ENCODE results near the gene SHROOM3. TPM values are rescaled to one million over a fixed set of nuclear protein-coding genes. Genes with fewer than 3 reads are reported as not detected.

SHROOM3 gene
- total RNA-seq, 2 experiments from 2014 or later: not detected

DNA sequence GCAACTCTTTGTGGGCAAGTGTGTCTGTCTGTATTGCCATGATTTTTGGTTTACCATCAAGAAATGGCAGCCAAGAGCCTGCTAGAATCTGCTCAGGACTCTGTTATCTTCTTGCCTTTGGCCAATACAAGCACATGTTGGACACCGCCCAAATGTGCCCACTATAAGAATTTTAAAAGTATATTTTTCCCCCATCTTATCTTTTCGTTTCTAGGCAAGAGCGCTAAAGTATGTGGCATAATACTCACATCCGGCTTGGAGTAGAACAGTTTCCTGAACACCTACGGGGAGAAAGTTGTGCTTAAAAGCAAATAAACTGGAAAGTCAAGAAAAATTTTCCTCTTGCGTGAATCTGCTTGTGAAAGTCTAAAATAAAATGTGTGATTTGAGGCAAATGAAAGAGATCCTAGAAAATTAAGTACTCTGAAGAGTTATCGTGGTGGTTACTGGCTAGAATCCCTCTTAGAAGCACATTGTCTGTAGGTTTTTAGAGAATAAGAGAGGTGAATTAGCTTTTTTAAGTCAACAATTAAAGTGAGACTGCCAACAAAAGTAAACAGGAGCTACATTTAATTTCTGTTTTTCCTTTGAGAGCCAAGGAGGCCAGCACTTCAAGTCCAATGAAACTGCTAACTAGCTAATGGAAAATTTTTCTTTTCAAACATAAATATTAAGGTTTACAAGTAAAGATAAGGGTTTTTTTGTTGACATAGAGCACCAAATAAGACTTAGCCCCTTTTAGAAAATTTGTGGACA lies 242.7 kb downstream of the SHROOM3 start:
- CTCF ChIA-PET: no interaction called here

GRCh38 chr4:76679691-76680090 lies 244.7 kb downstream of the SHROOM3 start:
- H3K9me3 Mint-ChIP-seq (ENCODE audit: insufficient read depth): no peaks in the 10 kb centered on the region
- no peaks in the 10 kb centered on the region for H3K36me3 Mint-ChIP-seq (ENCODE audit: low read depth)
- no peaks in the 10 kb centered on the region for H3K4me1 Mint-ChIP-seq (ENCODE audit: low read depth)
- no peak for ATAC-seq
- ChIA-PET POLR2A (no interaction called here), CTCF (no interaction called here)
- H3K27ac Mint-ChIP-seq: no peak overlapping the region
- no peak for DNase-seq
- H3K27me3 Mint-ChIP-seq (ENCODE audit: low read depth): peaks cover 31% of the 10 kb centered on the region
- no peak overlapping the region for H3K4me3 Mint-ChIP-seq

More for the DNA sequence above, 242.7 kb downstream of the SHROOM3 start:
- Mint-ChIP-seq H3K27me3 (ENCODE audit: low read depth) (peaks cover 19% of the 10 kb centered on the region), H3K36me3 (ENCODE audit: low read depth) (no peaks in the 10 kb centered on the region), H3K4me3 (no peak overlapping the region), H3K4me1 (ENCODE audit: low read depth) (no peaks in the 10 kb centered on the region), H3K27ac (no peak overlapping the region), H3K9me3 (ENCODE audit: insufficient read depth) (no peaks in the 10 kb centered on the region)
- ATAC-seq (no peak), DNase-seq (no peak)
- POLR2A ChIA-PET: interaction anchor here (0.6 kb wide), 1 partner anchor 67 kb away, joined by 3 read pairs; no protein-coding TSS in a partner anchor

GRCh38 chr4:76680952-76681351 lies 245.9 kb downstream of the SHROOM3 start:
- Mint-ChIP-seq H3K36me3 (ENCODE audit: low read depth) (no peaks in the 10 kb centered on the region), H3K4me1 (ENCODE audit: low read depth) (no peaks in the 10 kb centered on the region), H3K27ac (no peak overlapping the region), H3K9me3 (ENCODE audit: insufficient read depth) (no peaks in the 10 kb centered on the region), H3K4me3 (no peak overlapping the region), H3K27me3 (ENCODE audit: low read depth) (peaks cover 33% of the 10 kb centered on the region)
- no peak for ATAC-seq
- ChIA-PET POLR2A (interaction anchor here (0.5 to 0.9 kb wide), 2 partner anchors 7 to 30 kb away, joined by 3 to 4 read pairs; no protein-coding TSS in a partner anchor), CTCF (no interaction called here)
- no peak for DNase-seq

DNA sequence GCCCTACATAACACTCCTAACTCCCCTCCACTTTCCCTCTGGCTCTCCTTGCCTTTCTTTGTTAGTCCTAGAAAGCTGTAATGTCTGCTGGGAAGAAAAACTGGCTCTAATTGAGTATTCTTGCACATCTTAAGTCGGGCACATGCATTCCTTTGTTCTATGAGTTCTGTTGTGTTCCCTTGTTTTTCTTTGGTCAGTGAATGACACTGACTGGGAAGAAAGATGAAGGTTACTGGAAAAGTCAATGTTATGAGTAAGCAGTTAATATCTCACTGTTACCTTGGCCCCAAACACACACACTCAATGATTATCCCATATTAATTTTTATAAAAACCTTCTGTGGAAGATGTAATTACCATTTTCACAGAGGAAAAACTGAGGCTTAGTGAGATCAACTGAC lies 247.0 kb downstream of the SHROOM3 start:
- H3K4me3 Mint-ChIP-seq: no peak overlapping the region
- H3K27ac Mint-ChIP-seq: no peak overlapping the region
- ChIA-PET CTCF (no interaction called here), POLR2A (no interaction called here)
- DNase-seq (no peak), ATAC-seq (no peak)
- H3K9me3 Mint-ChIP-seq (ENCODE audit: insufficient read depth): no peaks in the 10 kb centered on the region
- H3K27me3 Mint-ChIP-seq (ENCODE audit: low read depth): peaks cover 33% of the 10 kb centered on the region
- H3K36me3 Mint-ChIP-seq (ENCODE audit: low read depth): no peaks in the 10 kb centered on the region
- H3K4me1 Mint-ChIP-seq (ENCODE audit: low read depth): no peaks in the 10 kb centered on the region

GRCh38 chr4:76683144-76683543 lies 248.1 kb downstream of the SHROOM3 start:
- ChIA-PET CTCF (no interaction called here), POLR2A (no interaction called here)
- Mint-ChIP-seq H3K36me3 (ENCODE audit: low read depth) (no peaks in the 10 kb centered on the region), H3K9me3 (ENCODE audit: insufficient read depth) (no peaks in the 10 kb centered on the region), H3K4me1 (ENCODE audit: low read depth) (no peaks in the 10 kb centered on the region), H3K27me3 (ENCODE audit: low read depth) (peaks cover 42% of the 10 kb centered on the region), H3K27ac (no peak overlapping the region), H3K4me3 (no peak overlapping the region)
- DNase-seq (no peak), ATAC-seq (no peak)

- H3K36me3 Mint-ChIP-seq (ENCODE audit: low read depth): no peaks in the 10 kb centered on the region
- DNase-seq (no peak), ATAC-seq (no peak)
- H3K4me1 Mint-ChIP-seq (ENCODE audit: low read depth): peaks cover 31% of the 10 kb centered on the region
- H3K9me3 Mint-ChIP-seq (ENCODE audit: insufficient read depth): no peaks in the 10 kb centered on the region
- CTCF ChIA-PET: no interaction called here
- H3K27ac Mint-ChIP-seq: no peak overlapping the region
- H3K27me3 Mint-ChIP-seq (ENCODE audit: low read depth): peaks cover 74% of the 10 kb centered on the region
- POLR2A ChIA-PET: interaction anchor here (0.8 to 0.9 kb wide), 2 partner anchors 7 to 9 kb away, joined by 3 read pairs; no protein-coding TSS in a partner anchor
- no peak overlapping the region for H3K4me3 Mint-ChIP-seq
Measured at GRCh38 chr4:76687746-76688448, 252.9 kb downstream of the SHROOM3 start.

DNA sequence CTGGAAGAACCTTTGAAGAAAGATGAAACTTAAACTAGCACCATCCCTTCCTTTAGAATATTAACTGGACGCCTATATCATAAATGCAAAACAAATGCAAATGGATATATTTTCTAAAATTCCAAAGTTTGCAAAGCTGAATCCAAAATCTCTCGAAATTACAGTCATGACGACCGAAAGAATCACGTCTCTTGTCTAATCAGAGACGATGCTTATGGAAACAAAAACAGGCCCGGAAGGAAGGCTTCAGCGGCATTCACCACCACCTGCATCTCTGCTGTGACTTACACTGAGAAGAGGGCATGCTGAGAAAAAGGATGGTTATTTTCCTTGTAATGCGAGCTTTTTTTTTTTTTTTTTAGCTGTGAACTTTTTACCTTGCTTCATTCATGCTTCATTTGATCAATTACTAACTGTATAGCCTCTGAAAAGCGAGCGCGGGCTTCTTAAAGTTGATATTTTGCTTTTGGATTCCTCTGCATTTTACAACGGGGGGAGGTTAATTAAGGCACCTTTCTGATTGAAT lies 253.7 kb downstream of the SHROOM3 start:
- ChIA-PET POLR2A (interaction anchor here (0.8 kb wide), 1 partner anchor 8 kb away, joined by 3 read pairs; no protein-coding TSS in a partner anchor), CTCF (no interaction called here)
- peaks cover 75% of the 10 kb centered on the region for H3K27me3 Mint-ChIP-seq (ENCODE audit: low read depth)
- DNase-seq (no peak), ATAC-seq (no peak)
- peaks cover 31% of the 10 kb centered on the region for H3K4me1 Mint-ChIP-seq (ENCODE audit: low read depth)
- H3K4me3 Mint-ChIP-seq: peak overlapping the region; percentile 47
- H3K36me3 Mint-ChIP-seq (ENCODE audit: low read depth): no peaks in the 10 kb centered on the region
- no peaks in the 10 kb centered on the region for H3K9me3 Mint-ChIP-seq (ENCODE audit: insufficient read depth)
- no peak overlapping the region for H3K27ac Mint-ChIP-seq

GRCh38 chr4:76689145-76689817 lies 254.3 kb downstream of the SHROOM3 start:
- Mint-ChIP-seq H3K27me3 (ENCODE audit: low read depth) (peaks cover 71% of the 10 kb centered on the region), H3K36me3 (ENCODE audit: low read depth) (no peaks in the 10 kb centered on the region), H3K4me3 (peak overlapping the region; percentile 48), H3K9me3 (ENCODE audit: insufficient read depth) (no peaks in the 10 kb centered on the region), H3K27ac (no peak overlapping the region), H3K4me1 (ENCODE audit: low read depth) (peaks cover 31% of the 10 kb centered on the region)
- ChIA-PET CTCF (no interaction called here), POLR2A (no interaction called here)
- DNase-seq (peak; percentile 31), ATAC-seq (peak; percentile 83)

DNA sequence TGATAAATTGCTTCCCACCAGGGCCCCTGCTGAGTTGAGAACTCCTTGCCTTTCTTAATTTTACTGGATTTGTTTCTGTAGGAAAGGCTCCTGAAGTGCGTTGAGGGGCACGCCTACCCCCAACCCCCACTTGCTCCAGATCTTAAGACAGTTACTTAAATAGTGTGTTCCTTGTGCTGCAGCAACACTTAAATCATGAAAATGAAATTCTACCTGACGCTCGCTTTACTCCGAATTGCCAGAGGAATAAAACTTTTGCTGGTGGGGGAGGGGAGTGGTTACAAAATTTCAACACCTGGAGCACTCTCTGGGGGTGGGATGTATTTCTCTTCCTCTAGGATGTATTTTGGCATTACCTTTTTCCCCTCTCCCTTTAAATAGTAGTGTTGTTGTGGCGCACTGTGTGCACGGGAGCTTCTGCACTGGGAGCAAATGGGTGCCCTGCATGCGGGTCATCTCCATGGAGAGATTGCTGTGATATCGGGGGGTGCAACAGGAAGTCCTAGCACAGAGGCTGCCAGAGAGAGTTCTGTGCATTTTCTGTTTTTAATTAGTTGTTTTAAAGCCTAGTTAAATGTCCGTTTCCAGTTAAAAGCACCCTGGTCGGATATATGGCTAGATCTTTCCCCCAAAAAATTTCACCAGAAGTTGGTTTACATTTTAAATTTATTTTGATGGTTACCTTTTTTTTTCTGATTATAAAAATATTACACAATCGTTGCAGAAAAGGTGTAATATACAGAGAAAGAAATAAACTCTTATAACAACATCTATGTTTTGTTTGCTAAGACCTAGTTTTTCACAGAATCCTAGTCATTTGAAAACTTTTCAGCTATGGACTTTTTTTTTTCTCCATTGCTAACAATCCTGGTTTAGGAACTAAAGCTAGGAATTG lies 255.2 kb downstream of the SHROOM3 start:
- peak overlapping the region; percentile 48 for H3K4me3 Mint-ChIP-seq
- ChIA-PET POLR2A (no interaction called here), CTCF (no interaction called here)
- H3K36me3 Mint-ChIP-seq (ENCODE audit: low read depth): no peaks in the 10 kb centered on the region
- peaks cover 31% of the 10 kb centered on the region for H3K4me1 Mint-ChIP-seq (ENCODE audit: low read depth)
- peaks cover 71% of the 10 kb centered on the region for H3K27me3 Mint-ChIP-seq (ENCODE audit: low read depth)
- ATAC-seq: no peak
- H3K27ac Mint-ChIP-seq: no peak overlapping the region
- no peaks in the 10 kb centered on the region for H3K9me3 Mint-ChIP-seq (ENCODE audit: insufficient read depth)
- no peak for DNase-seq

DNA sequence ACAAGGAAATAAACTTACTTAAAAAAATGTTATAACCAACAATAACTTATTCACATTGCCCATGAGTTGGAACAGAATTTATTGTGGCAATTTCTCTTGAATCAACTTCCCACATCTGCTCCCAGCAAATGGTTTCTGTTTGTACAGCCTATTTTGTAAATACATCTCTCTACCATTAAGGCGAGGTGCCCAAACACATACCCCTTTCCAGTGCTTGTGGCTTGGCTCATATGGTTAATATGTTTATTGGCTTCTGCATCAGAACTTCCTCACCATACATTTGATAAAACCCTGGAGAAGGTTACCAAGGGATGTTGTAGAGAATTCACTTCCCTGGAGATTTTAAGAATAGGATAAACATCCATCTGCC lies 255.9 kb downstream of the SHROOM3 start:
- Mint-ChIP-seq H3K27ac (no peak overlapping the region), H3K4me3 (no peak overlapping the region), H3K4me1 (ENCODE audit: low read depth) (peaks cover 31% of the 10 kb centered on the region), H3K9me3 (ENCODE audit: insufficient read depth) (no peaks in the 10 kb centered on the region), H3K36me3 (ENCODE audit: low read depth) (no peaks in the 10 kb centered on the region), H3K27me3 (ENCODE audit: low read depth) (peaks cover 74% of the 10 kb centered on the region)
- DNase-seq (no peak), ATAC-seq (no peak)
- CTCF ChIA-PET: no interaction called here
- POLR2A ChIA-PET: no interaction called here

DNA sequence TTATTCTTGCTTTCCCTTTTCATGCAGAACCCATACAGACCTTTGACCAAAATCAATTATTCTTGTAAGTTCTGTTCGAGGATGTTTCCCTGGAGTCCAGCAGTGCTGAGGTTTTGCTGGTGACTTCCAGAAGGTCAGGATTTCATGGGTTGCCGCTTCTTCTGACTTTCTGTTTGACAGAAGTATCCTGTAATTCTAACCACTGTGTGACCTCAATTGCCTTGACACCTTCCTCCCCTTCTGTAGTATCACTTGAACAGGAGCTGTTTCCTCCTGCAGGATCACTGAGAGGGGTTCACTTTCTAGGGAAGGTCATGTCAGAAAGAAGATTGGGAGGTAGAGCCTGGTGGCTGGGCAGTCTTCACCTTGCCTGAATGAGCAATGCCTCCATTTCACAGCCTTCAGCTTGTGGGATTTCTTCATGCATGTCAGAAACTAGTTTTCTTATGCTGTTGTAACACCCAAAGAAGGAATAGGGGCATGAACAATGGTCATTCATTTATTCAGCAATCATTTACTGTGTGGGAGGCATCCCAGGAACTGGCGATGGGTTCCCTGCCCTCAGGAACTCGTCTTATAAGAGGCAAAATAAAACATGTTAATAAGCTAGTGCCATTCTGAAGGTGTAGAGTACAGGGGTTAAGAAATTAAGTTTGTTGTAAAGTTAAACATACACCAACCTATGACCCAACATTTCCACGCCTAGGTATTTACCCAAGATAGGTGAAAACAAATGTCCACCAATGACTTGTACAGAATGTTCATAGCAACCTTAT lies 257.0 kb downstream of the SHROOM3 start:
- ChIA-PET CTCF (no interaction called here), POLR2A (no interaction called here)
- Mint-ChIP-seq H3K27me3 (ENCODE audit: low read depth) (peaks cover 70% of the 10 kb centered on the region), H3K9me3 (ENCODE audit: insufficient read depth) (no peaks in the 10 kb centered on the region), H3K4me3 (no peak overlapping the region), H3K4me1 (ENCODE audit: low read depth) (peaks cover 36% of the 10 kb centered on the region), H3K36me3 (ENCODE audit: low read depth) (no peaks in the 10 kb centered on the region), H3K27ac (no peak overlapping the region)
- DNase-seq (no peak), ATAC-seq (no peak)
